GM18873 (cell line): ENCODE measurements around the gene PHGDH.
A peak's percentile ranks its signal among the peaks of the same experiment; 100 is the strongest.

Experiments
- ATAC-seq: cut with Tn5 transposase; IDR thresholded peaks from one replicate; pipeline ENCODE4 v1.9.1; 2021; ENCODE audit warnings: mild to moderate bottlenecking, moderate library complexity, moderate number of reproducible peaks; ENCODE audit not compliant: unreplicated experiment, low FRiP score

PHGDH gene

DNA sequence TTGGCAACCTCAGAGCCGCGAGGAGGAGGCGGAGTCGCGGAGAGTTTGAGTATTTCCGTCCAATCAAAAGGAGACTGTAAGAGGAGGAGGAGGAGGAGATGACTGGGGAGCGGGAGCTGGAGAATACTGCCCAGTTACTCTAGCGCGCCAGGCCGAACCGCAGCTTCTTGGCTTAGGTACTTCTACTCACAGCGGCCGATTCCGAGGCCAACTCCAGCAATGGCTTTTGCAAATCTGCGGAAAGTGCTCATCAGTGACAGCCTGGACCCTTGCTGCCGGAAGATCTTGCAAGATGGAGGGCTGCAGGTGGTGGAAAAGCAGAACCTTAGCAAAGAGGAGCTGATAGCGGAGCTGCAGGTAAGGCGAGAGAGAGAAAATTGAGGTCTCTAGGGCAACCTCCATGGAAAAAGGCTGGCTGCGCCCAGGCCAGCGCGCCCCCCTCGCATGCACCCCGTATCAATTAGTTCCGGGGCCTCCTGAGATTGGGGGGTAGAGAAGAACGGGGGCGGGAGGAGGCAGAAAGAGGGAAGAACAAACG is at the start of gene PHGDH:
TSS of gene PHGDH (plus strand) at position 131 of the 538 bp plus-strand sequence. CDS start at position 220, 89 bp downstream.
- no peak for ATAC-seq

DNA sequence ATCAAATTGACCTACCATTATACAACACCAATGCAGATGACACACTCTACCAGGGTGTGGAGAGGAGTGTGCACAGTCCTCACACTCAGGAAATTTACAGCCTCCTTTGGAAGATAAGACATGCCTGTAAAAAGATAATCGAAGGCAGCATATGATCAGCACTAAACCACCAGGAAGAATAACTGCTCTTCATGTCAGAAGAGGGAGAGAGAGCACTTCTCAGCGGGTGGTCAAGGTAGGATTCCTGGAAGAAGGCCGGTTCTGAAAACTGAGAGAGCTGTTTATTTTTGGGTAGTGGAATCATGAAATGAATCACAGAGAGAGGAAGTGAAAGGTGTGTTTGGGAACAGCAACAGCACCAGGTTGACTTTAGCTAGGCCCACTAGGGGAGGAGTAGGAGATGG is 49.7 kb upstream of the PHGDH start:
- peak; percentile 71 for ATAC-seq

- ATAC-seq, result no peak
Observed at GRCh38 chr1:119664067-119664466, 47.7 kb upstream of the PHGDH start.

GRCh38 chr1:119667173-119667572 is 44.6 kb upstream of the PHGDH start:
- ATAC-seq, result no peak

- no peak for ATAC-seq
Observed at GRCh38 chr1:119670898-119671297, 40.8 kb upstream of the PHGDH start.

DNA sequence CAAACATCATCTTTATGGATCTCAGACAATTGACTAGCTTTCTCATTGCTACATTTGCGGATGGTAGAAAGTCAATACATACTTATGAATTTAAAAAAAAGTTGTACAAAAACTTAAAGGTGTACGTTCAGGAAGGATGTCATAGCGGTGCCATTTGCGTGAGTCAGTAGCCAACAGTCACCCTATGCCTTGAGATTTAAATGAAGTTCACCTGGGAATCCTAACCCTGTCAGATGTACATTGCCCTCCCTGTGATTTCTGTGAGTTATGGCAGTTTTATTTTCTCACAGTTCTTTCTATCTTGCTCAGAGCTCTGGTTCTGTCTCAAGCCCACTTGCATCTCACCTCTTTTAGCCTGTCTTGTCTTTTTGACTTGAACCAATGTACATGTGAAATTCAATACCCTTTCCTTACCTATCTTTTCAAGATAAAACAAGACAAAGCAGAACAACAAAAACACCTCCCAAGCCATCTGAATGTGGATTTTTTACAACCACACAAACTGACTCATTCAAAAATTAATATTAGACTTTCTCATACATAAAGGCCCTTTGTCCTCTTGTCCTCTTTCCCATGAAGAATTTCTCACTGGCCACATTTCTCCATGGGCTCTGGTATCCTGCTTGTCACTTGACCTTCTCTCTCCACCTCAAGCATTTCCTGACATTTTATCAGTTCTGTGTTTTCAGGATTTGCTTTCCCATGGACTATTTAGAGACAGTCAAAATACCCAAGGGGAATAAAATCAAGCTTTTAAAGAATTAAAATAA is 38.4 kb upstream of the PHGDH start:
- no peak for ATAC-seq

GRCh38 chr1:119674111-119674526 is 37.6 kb upstream of the PHGDH start:
- no peak for ATAC-seq

GRCh38 chr1:119674835-119675289 is 36.9 kb upstream of the PHGDH start:
- ATAC-seq, result no peak

GRCh38 chr1:119675349-119676345 is 36.1 kb upstream of the PHGDH start:
- ATAC-seq, result no peak

GRCh38 chr1:119676571-119677206 is 35.0 kb upstream of the PHGDH start:
- ATAC-seq, result no peak

DNA sequence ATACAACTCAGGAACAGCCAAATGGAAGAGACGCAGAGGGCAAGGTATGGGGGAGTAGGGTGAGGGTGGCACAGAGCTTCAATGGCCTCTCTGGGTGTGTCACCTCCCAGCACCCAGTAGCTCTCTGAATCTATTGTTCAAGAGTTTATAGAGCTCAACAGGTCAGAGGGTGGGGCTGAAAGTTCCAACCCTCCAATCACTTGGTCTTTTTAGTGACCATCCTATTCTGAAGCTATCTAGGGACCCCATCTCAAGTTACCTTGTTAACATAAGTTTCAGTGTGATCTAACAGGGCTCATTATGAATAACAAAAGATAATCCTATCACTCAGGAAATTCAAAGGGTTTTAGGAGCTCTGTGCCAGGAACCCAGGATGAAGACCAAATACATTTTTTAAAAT is 32.5 kb upstream of the PHGDH start:
- no peak for ATAC-seq

DNA sequence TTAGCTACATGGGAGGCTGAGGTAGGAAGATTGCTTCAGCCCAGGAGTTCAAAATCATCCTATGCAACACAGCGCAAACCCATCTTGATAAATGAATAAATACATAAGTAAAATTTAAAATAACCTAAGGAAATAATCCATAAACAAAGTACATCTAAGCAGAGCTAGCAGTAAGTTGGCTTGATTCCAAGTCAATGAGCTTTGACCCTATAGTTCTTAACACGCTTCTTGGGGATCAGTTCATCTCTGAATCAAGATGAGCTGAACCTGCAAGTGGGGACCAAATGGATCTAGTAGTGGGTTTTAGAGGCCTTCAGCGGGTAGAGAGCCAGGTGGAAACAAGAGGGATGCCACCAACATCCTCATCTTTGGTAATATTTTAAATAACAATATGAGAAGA is 31.5 kb upstream of the PHGDH start:
- no peak for ATAC-seq

DNA sequence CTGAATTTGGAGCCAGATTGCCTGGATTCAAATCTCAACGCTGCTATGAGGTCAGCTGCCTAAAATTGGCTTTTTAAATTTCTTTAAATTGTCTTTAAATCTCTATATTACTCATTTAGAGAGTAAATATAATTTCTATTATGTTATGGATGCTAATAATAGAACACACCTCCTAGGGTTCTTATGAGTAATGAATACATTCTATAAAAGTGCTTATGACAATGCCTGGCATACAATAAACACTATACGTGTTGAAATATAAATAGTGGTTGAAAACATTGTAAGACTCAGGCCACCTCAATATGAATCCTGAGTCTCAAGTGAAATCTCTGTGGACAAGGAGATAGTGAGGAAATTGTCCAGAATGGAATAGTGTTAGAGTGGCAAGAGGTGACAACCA is 31.0 kb upstream of the PHGDH start:
- no peak for ATAC-seq

DNA sequence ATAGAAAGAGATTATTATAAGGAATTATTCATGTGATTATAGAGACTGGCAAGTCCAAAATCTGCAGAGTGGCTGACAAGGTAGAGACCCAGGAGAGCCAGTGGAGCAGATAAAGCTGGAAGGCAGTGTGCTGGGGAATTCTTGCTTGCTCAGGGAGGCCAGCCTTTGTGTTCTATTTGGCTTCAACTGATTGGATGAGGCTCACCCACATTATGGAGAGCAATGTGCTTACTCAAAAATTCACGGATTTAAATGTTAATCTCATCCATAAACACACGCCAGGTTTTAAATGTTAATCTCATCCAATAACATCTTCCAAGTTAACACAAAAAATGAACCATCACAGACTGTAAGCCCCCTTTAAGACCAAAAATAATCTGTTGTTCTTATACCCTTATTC is 30.2 kb upstream of the PHGDH start:
- no peak for ATAC-seq

- ATAC-seq, result no peak
Observed at GRCh38 chr1:119682141-119682540, 29.6 kb upstream of the PHGDH start.

DNA sequence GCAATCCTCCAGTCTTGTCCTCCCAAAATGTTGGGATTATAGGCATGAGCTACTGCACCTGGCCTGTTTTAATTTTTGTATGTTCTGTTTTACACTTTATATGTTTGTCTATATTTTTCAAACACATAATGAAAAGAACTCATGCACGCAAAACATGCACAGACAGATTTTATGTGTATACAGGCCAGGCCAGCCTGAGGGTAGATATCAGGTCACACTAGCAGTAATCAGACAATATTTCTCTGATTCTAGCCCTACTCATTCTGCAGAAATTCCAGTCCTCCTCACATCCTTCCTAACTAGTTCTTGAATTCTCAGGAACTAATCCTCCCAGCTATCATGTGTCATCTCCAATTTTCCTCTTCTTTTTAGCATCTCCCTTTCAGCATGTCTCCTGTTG is 27.8 kb upstream of the PHGDH start:
- ATAC-seq, result no peak

- no peak for ATAC-seq
Observed at GRCh38 chr1:119686661-119687060, 25.1 kb upstream of the PHGDH start.

DNA sequence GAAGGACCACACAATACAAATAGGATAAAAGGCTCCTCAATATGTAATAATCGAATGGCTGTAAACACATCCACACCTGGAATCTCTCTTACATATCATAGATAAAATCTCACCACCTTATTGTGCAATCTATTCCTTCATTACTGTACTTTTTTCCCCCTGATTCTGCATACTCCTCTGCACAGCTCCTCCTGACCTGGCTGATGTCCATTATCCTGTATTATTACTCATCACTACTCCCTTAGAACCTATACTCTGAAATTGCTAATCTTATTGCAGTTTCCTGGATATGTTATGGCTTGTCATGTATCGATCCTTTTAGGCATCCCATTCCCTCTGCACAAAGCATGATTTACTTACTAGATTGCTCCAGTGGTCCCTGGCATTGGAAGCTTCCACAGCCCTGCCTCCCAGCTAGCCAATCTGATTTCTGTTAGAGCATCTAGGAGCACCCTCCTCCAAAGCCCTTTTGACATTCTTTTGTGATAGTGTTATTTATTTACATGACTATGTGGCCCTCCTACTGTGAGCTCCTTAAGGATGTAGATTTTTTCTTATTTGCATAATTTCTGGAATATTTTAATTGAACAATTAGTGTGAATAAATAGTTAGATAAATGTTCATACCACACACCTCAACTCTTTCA is 24.2 kb upstream of the PHGDH start:
- ATAC-seq, result no peak

DNA sequence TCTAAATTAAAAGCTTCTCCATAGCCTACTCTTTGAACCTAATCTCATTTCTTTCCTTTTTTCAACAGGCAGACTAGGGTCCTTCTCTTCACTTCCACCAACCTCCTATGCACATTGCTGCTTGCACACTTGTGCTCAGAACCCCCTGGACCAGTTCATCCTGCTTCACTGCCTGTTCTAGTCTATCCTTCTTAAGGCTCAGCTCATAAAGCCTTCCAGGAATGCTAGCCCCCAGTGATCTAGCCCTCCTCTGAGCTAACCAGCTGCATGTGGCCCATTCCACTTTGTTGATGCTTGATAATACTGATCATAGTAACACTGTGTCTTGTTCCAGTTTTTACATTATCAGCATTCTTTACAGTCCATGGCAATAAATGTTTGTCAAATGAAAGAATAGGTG is 22.9 kb upstream of the PHGDH start:
- no peak for ATAC-seq

DNA sequence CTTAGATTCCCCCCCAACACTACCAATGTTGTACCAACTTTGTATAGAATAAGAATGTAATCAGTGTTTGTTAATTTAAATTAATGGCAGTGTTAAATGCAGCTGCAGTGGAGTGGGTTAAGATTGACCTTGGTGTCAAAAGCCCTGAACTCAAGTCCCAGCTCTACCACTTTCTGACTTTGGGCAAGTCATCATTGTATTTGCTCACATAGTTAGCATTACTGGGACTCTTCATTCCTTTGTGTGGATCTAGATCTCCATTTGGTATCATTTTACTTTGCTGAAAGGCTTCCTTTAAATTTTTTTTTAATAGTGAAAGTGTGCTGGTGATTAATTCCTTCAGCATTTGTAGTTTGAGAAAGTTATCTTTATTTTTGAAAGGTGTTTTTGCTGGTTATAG is 22.2 kb upstream of the PHGDH start:
- ATAC-seq, result no peak
